ENCODE results near the gene IPO11. TPM values are rescaled to one million over a fixed set of nuclear protein-coding genes. Genes with fewer than 3 reads are reported as not detected.
A peak's percentile ranks its signal among the peaks of the same experiment; 100 is the strongest.

IPO11 gene
- 10 to 100 TPM; 17.5 to 39.8 TPM for total RNA-seq

DNA sequence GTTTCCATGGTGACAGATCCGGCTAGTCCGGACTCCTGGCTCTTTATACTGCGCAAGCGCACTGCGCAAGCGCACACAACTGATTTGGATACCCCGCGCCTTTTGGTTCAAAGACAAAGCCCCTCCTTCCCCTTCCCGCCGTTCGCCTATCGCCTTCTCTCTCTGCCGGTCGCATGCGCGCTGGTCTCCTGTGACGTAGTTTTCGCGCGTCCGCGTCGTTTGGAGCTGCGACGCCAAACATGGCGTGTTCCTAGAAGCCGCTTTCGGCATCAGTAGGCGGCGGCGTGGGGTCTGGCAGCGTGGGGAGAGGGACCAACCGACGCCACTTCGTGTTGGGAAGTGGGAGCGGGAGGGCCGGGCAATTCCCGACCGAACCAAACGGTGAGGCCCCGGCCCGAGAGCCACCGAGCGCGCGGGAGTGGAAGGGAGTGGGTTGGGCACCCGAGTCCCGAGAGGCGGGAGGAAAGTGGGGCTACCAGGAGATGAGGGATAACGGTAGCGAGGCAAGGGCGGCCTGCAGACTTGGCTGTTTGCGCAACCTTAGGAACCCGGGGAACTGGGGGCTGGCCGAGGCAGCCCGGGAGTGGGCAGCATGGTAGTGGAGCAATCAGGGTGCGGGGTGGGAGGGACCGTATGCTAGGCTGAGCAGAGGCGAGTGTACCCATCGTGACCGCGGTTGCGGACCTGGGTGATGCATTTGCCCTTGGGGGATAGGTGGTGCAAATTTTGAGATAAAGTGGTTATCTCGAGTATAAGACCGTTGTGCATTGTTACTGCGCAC, at the start of gene IPO11:
Gene IPO11, plus strand, starts transcription at position 215 of the 781 bp plus-strand sequence. CDS start 24,517 bp downstream, outside the sequence.
- no peaks in the 10 kb centered on the region for H3K9me3 ChIP-seq
- H3K27me3 ChIP-seq = no peaks in the 10 kb centered on the region
- peak; percentile 98 for DNase-seq
- intact Hi-C loops (cut with DNase I) = no loop called here
- TF ChIP-seq, protein P1, sequence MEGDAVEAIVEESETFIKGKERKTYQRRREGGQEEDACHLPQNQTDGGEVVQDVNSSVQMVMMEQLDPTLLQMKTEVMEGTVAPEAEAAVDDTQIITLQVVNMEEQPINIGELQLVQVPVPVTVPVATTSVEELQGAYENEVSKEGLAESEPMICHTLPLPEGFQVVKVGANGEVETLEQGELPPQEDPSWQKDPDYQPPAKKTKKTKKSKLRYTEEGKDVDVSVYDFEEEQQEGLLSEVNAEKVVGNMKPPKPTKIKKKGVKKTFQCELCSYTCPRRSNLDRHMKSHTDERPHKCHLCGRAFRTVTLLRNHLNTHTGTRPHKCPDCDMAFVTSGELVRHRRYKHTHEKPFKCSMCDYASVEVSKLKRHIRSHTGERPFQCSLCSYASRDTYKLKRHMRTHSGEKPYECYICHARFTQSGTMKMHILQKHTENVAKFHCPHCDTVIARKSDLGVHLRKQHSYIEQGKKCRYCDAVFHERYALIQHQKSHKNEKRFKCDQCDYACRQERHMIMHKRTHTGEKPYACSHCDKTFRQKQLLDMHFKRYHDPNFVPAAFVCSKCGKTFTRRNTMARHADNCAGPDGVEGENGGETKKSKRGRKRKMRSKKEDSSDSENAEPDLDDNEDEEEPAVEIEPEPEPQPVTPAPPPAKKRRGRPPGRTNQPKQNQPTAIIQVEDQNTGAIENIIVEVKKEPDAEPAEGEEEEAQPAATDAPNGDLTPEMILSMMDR (IDR thresholded peaks at IDR 0.05) = no peak
- peak within 1 kb of the TSS; percentile 77 to 81 for H3K9ac ChIP-seq (ENCODE audit: low read depth in 2 of 2, low read length in 2 of 2)
- no peaks in the 10 kb centered on the region for H3K36me3 ChIP-seq
- H3K4me3 ChIP-seq = peak within 1 kb of the TSS; percentile 99
- H3K27ac ChIP-seq = peak within 1 kb of the TSS; percentile 69
- H3K4me1 ChIP-seq = no peaks in the 10 kb centered on the region

DNA sequence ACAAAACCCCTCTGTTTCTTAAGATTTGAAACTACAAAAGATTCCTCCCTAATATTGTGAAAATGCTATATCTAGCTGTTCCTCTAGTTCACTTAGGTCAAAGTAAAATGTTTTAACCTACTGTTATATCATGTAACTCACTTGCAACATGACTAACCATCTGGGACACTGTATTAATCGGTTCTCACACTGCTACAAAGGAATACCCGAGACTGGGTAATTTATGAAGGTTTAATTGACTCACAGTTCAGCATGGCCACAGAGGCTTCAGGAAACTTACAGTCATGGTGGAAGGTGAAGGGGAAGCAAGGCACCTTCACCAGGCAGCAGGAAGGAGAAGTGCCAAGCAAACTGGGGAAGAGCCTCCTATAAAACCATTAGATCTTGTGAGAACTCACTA, 43.5 kb upstream of the IPO11 start:
- intact Hi-C loops (cut with DNase I) = no loop called here
- TF ChIP-seq, protein P1 (IDR thresholded peaks at IDR 0.05) = no peak
- Histone ChIP-seq H3K9ac (ENCODE audit: low read depth in 2 of 2, low read length in 2 of 2) (no peak overlapping the region), H3K4me3 (no peak overlapping the region), H3K27me3 (no peaks in the 10 kb centered on the region), H3K9me3 (no peaks in the 10 kb centered on the region), H3K36me3 (no peaks in the 10 kb centered on the region), H3K4me1 (no peaks in the 10 kb centered on the region), H3K27ac (no peak overlapping the region)
- no peak for DNase-seq

DNA sequence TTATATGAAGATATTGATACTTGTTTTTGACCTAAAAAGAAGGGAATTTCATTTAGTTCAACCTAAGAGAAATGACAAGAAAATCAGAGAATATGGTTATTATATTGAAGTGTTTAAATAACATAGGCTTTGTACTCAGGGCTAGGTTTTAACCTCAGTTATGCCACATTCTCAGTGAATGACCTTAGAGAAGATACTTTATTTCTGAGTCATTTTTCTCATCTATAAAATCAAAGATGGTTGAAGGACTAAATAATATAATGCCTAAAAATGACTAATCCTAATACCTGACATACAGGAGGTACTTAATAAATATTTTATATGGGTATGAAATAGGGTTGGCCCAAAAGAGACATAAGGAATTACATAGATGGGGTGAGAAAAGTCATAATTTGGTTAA, 41.2 kb upstream of the IPO11 start:
- Histone ChIP-seq H3K4me1 (no peaks in the 10 kb centered on the region), H3K36me3 (no peaks in the 10 kb centered on the region), H3K9ac (ENCODE audit: low read depth in 2 of 2, low read length in 2 of 2) (no peak overlapping the region), H3K27ac (no peak overlapping the region), H3K4me3 (no peak overlapping the region), H3K9me3 (no peaks in the 10 kb centered on the region), H3K27me3 (no peaks in the 10 kb centered on the region)
- intact Hi-C loops (cut with DNase I) = no loop called here
- TF ChIP-seq, protein P1 (IDR thresholded peaks at IDR 0.05) = no peak
- DNase-seq = no peak

DNA sequence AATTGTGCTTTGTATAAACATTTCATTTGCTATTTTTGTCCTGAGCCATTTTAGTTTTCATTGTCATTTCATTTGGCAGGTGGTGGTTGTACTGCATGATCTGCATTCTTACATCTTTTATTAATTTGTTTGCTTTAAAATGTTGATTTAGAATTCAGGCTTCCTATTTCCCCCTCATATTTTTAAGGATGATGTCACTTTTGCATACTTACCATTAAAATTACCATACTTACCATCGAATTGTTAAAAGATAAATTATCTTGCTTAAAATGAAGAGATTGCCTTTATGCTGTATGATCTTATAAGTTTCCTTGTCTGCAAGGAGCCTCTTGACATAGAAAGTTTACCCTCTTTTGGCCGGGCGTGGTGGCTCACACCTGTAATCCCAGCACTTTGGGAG, 40.0 kb upstream of the IPO11 start:
- no peak for DNase-seq
- Histone ChIP-seq H3K27me3 (no peaks in the 10 kb centered on the region), H3K4me3 (no peak overlapping the region), H3K9me3 (no peaks in the 10 kb centered on the region), H3K27ac (no peak overlapping the region), H3K36me3 (no peaks in the 10 kb centered on the region), H3K9ac (ENCODE audit: low read depth in 2 of 2, low read length in 2 of 2) (no peak overlapping the region), H3K4me1 (no peaks in the 10 kb centered on the region)
- intact Hi-C loops (cut with DNase I) = no loop called here
- TF ChIP-seq, protein P1 (IDR thresholded peaks at IDR 0.05) = no peak

DNA sequence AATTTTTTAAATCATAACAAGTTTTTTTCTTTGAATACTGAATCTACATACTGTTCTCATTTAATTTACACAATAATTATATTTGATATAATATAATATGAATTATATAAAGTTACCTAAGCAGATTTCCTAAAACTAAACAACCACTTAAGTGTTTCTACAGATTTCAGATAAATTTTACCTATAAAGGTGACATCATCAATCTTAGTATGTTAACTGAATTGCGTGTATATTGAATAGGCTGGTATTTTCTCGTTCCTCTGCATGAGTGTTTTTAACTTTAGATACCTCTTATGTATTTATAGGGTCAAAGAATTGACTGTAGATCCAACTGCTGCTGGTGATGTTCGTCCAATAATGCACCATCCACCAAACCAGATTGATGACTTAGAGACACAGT, 39.2 kb upstream of the IPO11 start:
- H3K9me3 ChIP-seq = no peaks in the 10 kb centered on the region
- H3K9ac ChIP-seq (ENCODE audit: low read depth in 2 of 2, low read length in 2 of 2) = no peak overlapping the region
- TF ChIP-seq, protein P1 (IDR thresholded peaks at IDR 0.05) = no peak
- peaks cover 2% of the 10 kb centered on the region for H3K36me3 ChIP-seq
- no peak overlapping the region for H3K4me3 ChIP-seq
- DNase-seq = no peak
- H3K4me1 ChIP-seq = no peaks in the 10 kb centered on the region
- H3K27ac ChIP-seq = no peak overlapping the region
- intact Hi-C loops (cut with DNase I) = no loop called here
- no peaks in the 10 kb centered on the region for H3K27me3 ChIP-seq
